OCI-LY1 (cell line): Measurements from ENCODE around the gene TACR1.

Experiments
- H2AFZ ChIP-seq: fragments of 200-600 bp; sonication (generic), shearing (Covaris generic); 2 replicates; pipeline ENCODE4 v1.6.0; 2014; ENCODE audit warnings: antibody characterized with exemption, mild to moderate bottlenecking, low read length
- H3F3A ChIP-seq: fragments of 200-600 bp; sonication (generic), shearing (Covaris generic); 2 replicates; pipeline ENCODE4 v1.6.0; 2014; ENCODE audit warnings: mild to moderate bottlenecking, antibody characterized with exemption, low read length, moderate library complexity; ENCODE audit not compliant: insufficient read depth
- H3K27ac ChIP-seq: fragments of 200-600 bp; sonication (generic); 2 replicates; pipeline ENCODE4 v1.5.1; 2014; ENCODE audit warnings: low read length, mixed run types, mild to moderate bottlenecking, low read depth; ENCODE audit not compliant: poor library complexity, severe bottlenecking
- H3K27me3 ChIP-seq: fragments of 200-600 bp; sonication (generic); 2 replicates; pipeline ENCODE4 v1.6.0; 2014; ENCODE audit warnings: antibody characterized with exemption, mild to moderate bottlenecking, low read length, moderate library complexity; ENCODE audit not compliant: insufficient read depth
- H3K36me3 ChIP-seq: fragments of 200-600 bp; sonication (generic); 2 replicates; pipeline ENCODE4 v1.6.1; 2014; ENCODE audit warnings: mild to moderate bottlenecking, antibody characterized with exemption, low read length, moderate library complexity, mixed read lengths; ENCODE audit not compliant: insufficient read depth
- H3K4me1 ChIP-seq: fragments of 200-600 bp; sonication (generic); 2 replicates; pipeline ENCODE4 v1.5.1; 2014; ENCODE audit warnings: mild to moderate bottlenecking, low read length, moderate library complexity; ENCODE audit not compliant: insufficient read depth, severe bottlenecking
- H3K4me2 ChIP-seq: fragments of 200-600 bp; sonication (generic), shearing (Covaris generic); 2 replicates; pipeline ENCODE4 v1.6.1; 2014; ENCODE audit warnings: low read length
- H3K4me3 ChIP-seq: fragments of 200-600 bp; sonication (generic); 2 replicates; pipeline ENCODE4 v1.5.1; 2014; ENCODE audit warnings: low read length, low read depth, mild to moderate bottlenecking, mixed read lengths; ENCODE audit not compliant: poor library complexity, severe bottlenecking
- H3K79me2 ChIP-seq: fragments of 200-600 bp; shearing (Covaris generic); 2 replicates; pipeline ENCODE4 v1.6.1; 2016; ENCODE audit warnings: mixed run types, low read length, mixed read lengths; ENCODE audit not compliant: insufficient read depth
- H3K9ac ChIP-seq: fragments of 200-600 bp; sonication (generic), shearing (Covaris generic); 2 replicates; pipeline ENCODE4 v1.6.1; 2014; ENCODE audit warnings: mild to moderate bottlenecking, low read length, mixed read lengths
- H3K9me2 ChIP-seq: fragments of 200-600 bp; sonication (generic), shearing (Covaris generic); 2 replicates; pipeline ENCODE4 v1.6.1; 2014; ENCODE audit warnings: low read depth, mild to moderate bottlenecking, low read length, mixed read lengths
- H3K9me3 ChIP-seq: fragments of 200-600 bp; shearing (Covaris generic); 2 replicates; pipeline ENCODE4 v1.6.1; 2014; ENCODE audit warnings: low read length, mixed read lengths
- H4K20me1 ChIP-seq: fragments of 200-600 bp; sonication (generic), shearing (Covaris generic); 2 replicates; pipeline ENCODE4 v1.6.0; 2016; ENCODE audit warnings: mild to moderate bottlenecking, low read length; ENCODE audit not compliant: insufficient read depth
- CTCF ChIP-seq: fragments of 200-600 bp; sonication (generic), shearing (Covaris generic); IDR thresholded peaks from 2 replicates; pipeline ENCODE4 v1.5.1; 2017; ENCODE audit warnings: mild to moderate bottlenecking, antibody characterized with exemption, low read length, moderate library complexity, mixed read lengths
- EZH2 ChIP-seq: fragments of 200-600 bp; sonication (generic), shearing (Covaris generic); IDR thresholded peaks from 2 replicates; pipeline ENCODE4 v1.8.0; 2017; ENCODE audit warnings: borderline replicate concordance, mixed run types, mild to moderate bottlenecking, antibody characterized with exemption, low read length, moderate library complexity, mixed read lengths

Gene TACR1

DNA sequence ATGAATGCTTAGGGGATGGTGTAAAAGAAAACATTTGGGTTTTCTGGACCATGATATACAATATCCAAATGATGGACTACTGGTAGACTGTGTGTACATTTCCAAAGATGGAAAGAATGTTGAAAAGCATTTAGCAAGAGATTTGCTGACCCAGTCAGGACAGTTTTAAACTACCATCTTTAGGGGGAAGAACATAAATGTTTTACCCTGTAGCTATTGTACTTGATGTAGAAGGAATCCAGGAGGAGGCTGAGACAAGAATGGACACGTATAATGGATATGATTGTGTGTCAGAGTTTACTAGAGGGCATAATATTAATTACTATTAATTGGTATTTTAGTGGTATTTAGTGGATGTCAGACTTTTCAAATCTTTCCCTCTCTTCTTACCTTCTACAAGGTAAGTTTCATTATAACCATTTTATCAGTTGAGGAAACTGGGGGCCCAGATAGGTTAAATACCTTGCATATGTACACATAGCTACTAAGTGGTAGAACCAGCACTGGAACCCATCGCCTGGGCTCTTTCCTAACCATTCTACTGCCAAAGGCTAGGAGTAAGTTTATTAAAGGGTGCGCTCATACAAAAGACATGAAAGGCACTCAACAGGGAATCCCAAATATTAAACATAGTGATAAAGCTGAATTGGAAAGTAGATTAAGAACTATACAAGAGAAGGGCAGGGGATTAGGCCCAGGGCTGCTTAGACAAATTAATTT is 8.9 kb downstream of the TACR1 start:
- no peaks in the 10 kb centered on the region for H3K27me3 ChIP-seq
- H3K4me2 ChIP-seq = no peak overlapping the region
- no peaks in the 10 kb centered on the region for H3F3A ChIP-seq
- TF ChIP-seq EZH2 = no peak
- no peak for TF ChIP-seq CTCF
- no peaks in the 10 kb centered on the region for H3K36me3 ChIP-seq
- H2AFZ ChIP-seq = no peak overlapping the region
- H3K27ac ChIP-seq = no peak overlapping the region
- H3K9ac ChIP-seq = no peak overlapping the region
- H3K4me1 ChIP-seq = no peaks in the 10 kb centered on the region
- H3K9me3 ChIP-seq = no peaks in the 10 kb centered on the region
- H4K20me1 ChIP-seq = no peaks in the 10 kb centered on the region
- no peaks in the 10 kb centered on the region for H3K79me2 ChIP-seq
- no peaks in the 10 kb centered on the region for H3K9me2 ChIP-seq
- H3K4me3 ChIP-seq = no peak overlapping the region

DNA sequence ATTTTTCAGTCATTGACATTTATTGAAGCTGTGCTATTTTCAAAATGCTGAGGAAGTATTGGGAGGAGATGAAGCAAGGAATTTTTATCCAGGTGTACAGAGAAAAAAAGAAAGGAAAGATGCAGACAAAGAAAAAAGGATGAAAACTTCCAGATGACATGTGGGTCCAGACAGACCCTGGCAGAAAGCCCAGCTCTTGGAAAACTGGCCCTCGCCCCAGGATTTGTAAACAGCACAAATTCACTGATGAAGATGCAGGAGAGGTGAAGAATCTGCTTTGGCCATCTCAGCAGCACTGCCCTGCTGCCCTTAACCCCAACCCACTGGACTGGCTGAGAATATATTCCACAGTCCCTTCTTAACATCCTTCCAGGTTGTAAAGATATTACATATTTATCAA is 12.5 kb downstream of the TACR1 start:
- no peaks in the 10 kb centered on the region for H3K36me3 ChIP-seq
- no peak overlapping the region for H3K9ac ChIP-seq
- H3K4me1 ChIP-seq = no peaks in the 10 kb centered on the region
- H3K27me3 ChIP-seq = 0 out of 2 replicates have a peak, but pooled peaks cover 5% of the 10 kb centered on the region
- no peak overlapping the region for H3K4me3 ChIP-seq
- no peaks in the 10 kb centered on the region for H4K20me1 ChIP-seq
- H3K9me2 ChIP-seq = no peaks in the 10 kb centered on the region
- TF ChIP-seq EZH2 (no peak), CTCF (no peak)
- no peak overlapping the region for H3K4me2 ChIP-seq
- H2AFZ ChIP-seq = no peak overlapping the region
- H3K9me3 ChIP-seq = no peaks in the 10 kb centered on the region
- no peaks in the 10 kb centered on the region for H3F3A ChIP-seq
- H3K79me2 ChIP-seq = no peaks in the 10 kb centered on the region
- H3K27ac ChIP-seq = no peak overlapping the region

DNA sequence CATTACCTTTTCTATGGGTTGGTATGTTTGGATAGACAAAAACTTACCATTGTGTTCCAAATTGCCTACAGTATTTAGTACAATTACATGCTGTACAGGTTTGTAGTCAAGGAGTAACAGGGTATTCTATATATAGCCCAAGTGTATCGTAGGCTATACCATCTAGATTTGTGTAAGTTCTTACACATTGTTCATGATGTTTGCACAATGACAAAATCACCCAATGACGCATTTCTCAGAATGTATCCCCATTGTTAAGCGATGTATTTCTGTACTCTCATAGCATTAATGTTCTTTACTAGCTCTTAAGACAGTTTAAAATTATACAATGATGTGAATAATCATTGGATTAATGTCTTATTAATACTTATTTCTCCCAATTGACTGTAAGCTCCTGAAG is 16.7 kb downstream of the TACR1 start:
- TF ChIP-seq EZH2 (no peak), CTCF (no peak)
- H3K4me2 ChIP-seq = no peak overlapping the region

More for the DNA sequence above, 16.7 kb downstream of the TACR1 start:
- Histone ChIP-seq H3K36me3 (no peaks in the 10 kb centered on the region), H3K4me3 (no peak overlapping the region), H3K79me2 (no peaks in the 10 kb centered on the region), H3K9ac (no peak overlapping the region), H3K27ac (no peak overlapping the region), H3K9me2 (no peaks in the 10 kb centered on the region), H3K9me3 (no peaks in the 10 kb centered on the region), H3F3A (no peaks in the 10 kb centered on the region), H4K20me1 (no peaks in the 10 kb centered on the region), H2AFZ (no peak overlapping the region), H3K27me3 (0 out of 2 replicates have a peak, but pooled peaks cover 5% of the 10 kb centered on the region), H3K4me1 (no peaks in the 10 kb centered on the region)
